ENCODE results near the gene DCXR.

GRCh38 chr17:82064433-82065192, 27.1 kb upstream of the DCXR start:
- TF ChIP-seq CTCF (IDR thresholded peaks at IDR 0.05) (no peak), POLR2A (IDR thresholded peaks at IDR 0.05) (no peak)
